Measurements from ENCODE around the gene SMIM14.
"Not testable (repeated sequence)": the region's sequence is repeated elsewhere in the genome, so short reads cannot be mapped to it uniquely, and the experiment has no call there.

DNA sequence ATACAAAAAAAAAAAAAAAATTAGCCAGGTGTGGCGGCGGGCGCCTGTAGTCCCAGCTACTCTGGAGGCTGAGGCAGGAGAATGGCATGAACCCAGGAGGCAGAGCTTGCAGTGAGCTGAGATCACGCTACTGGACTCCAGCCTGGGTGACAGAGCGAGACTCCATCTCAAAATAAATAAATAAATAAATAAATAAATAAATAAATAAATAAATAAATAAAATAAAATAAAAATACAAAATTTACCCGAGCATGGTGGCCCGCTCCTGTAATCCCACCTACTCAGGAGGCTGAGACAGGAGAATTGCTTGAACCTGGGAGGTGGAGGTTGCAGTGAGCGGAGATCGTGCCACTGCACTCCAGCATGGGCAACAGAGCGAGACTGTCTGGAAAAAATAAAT lies 37.0 kb upstream of the SMIM14 start:
- TF ChIP-seq CTCF (conservative IDR thresholded peaks at IDR 0.05 in 1 of 2, IDR thresholded peaks at IDR 0.05 in 1 of 2; ENCODE audit: low read depth in 1 of 2, low read length in 2 of 2); EZH2 (IDR thresholded peaks at IDR 0.05; ENCODE audit: low read length, missing control alignments): not testable (repeated sequence)
